Measurements from ENCODE around the gene DTWD1.
A peak's percentile ranks its signal among the peaks of the same experiment; 100 is the strongest.
"Not testable (repeated sequence)": the region's sequence is repeated elsewhere in the genome, so short reads cannot be mapped to it uniquely, and the experiment has no call there.

DTWD1 gene

DNA sequence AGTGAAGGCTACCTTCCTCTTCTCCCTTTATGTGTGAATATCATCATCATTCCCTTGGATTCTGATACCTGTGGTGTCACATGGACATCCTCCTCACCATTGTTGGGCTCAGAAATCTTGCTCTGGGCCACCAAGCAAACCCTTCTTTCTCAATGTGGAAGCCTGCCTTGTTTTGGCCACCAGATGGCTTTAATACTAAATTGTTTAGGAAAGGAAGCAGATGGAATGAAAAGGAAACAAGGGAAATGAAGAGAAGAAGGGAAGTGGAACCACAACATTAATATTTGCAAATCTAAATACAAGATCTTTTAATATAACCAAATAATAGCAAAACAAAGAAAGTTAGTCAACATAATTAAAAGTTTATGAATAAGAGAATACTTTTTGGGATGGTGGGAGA lies 14.3 kb upstream of the DTWD1 start:
- Histone ChIP-seq H3K36me3 (replicated peaks) (no peaks in the 10 kb centered on the region), H3K27ac (no peak overlapping the region), H3K27me3 (replicated peaks) (no peaks in the 10 kb centered on the region), H3K4me3 (ENCODE audit: low read depth, low read length) (no peak overlapping the region)
- in situ Hi-C loops (cut with HindIII; ENCODE audit: low pct_ligation_motif_present, low sequenced_read_pairs): no loop called here
- DNase-seq: no peak
- TF ChIP-seq CTCF (IDR thresholded peaks at IDR 0.05; ENCODE audit: low read depth, low read length, missing control alignments): peak; percentile 40

GRCh38 chr15:49610157-49610918 lies 10.5 kb upstream of the DTWD1 start:
- no peaks in the 10 kb centered on the region for H3K27me3 ChIP-seq (replicated peaks)
- H3K4me3 ChIP-seq (ENCODE audit: low read depth, low read length): no peak overlapping the region
- DNase-seq: no peak
- no peaks in the 10 kb centered on the region for H3K36me3 ChIP-seq (replicated peaks)
- in situ Hi-C loops (cut with HindIII; ENCODE audit: low pct_ligation_motif_present, low sequenced_read_pairs): no loop called here
- no peak for TF ChIP-seq CTCF (IDR thresholded peaks at IDR 0.05; ENCODE audit: low read depth, low read length, missing control alignments)
- no peak overlapping the region for H3K27ac ChIP-seq

- in situ Hi-C loops (cut with HindIII; ENCODE audit: low pct_ligation_motif_present, low sequenced_read_pairs); H3K36me3 ChIP-seq (replicated peaks); H3K4me3 ChIP-seq (ENCODE audit: low read depth, low read length); H3K27ac ChIP-seq; DNase-seq; H3K27me3 ChIP-seq (replicated peaks): not testable (repeated sequence)
Observed at GRCh38 chr15:49612240-49612639, 8.6 kb upstream of the DTWD1 start.

DNA sequence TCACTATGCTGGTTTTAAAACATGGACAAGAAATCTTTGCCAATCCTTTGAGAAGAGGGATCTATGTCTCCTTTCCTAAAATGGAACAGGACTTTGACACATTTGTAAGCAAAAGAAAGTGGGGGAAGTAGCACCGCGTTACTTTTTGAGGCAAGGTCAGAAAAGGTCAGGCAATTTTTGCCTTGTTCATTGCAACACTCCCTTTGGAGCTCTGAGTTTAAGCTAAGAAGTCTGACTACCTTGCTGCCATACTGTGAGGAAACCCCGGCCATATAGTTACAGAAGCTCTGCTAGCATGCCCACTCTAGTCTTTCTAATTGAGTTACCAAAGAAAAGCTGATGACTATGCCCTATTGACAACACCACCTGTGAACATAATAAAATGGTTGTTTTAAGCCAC lies 1.6 kb upstream of the DTWD1 start:
- Histone ChIP-seq H3K4me3 (ENCODE audit: low read depth, low read length) (no peak overlapping the region), H3K27me3 (replicated peaks) (no peaks in the 10 kb centered on the region), H3K36me3 (replicated peaks) (no peaks in the 10 kb centered on the region), H3K27ac (no peak overlapping the region)
- in situ Hi-C loops (cut with HindIII; ENCODE audit: low pct_ligation_motif_present, low sequenced_read_pairs): no loop called here
- TF ChIP-seq CTCF (IDR thresholded peaks at IDR 0.05; ENCODE audit: low read depth, low read length, missing control alignments): no peak
- DNase-seq: no peak

DNA sequence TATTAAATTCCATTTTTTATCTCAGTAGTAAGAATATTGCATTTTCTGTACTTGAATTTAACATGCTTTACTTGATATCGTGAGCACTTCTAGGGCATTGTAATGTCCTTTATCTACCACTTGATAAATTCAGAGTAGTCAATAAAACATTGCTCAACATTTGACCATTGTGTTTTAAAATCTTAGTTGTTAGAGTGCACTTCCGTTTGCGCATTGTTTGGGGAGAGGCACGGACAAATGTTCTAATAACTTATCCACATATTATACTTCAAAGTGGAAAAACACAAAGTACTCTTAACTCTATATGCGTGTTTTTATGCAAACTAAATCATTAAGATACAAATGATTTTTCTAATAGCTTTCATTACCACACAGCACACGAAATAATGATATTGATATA lies 649 bp upstream of the DTWD1 start:
- H3K36me3 ChIP-seq (replicated peaks): no peaks in the 10 kb centered on the region
- no peak for DNase-seq
- H3K27ac ChIP-seq: peak overlapping the region; percentile 90
- H3K4me3 ChIP-seq (ENCODE audit: low read depth, low read length): peak overlapping the region; percentile 85
- no peak for TF ChIP-seq CTCF (IDR thresholded peaks at IDR 0.05; ENCODE audit: low read depth, low read length, missing control alignments)
- in situ Hi-C loops (cut with HindIII; ENCODE audit: low pct_ligation_motif_present, low sequenced_read_pairs): no loop called here
- no peaks in the 10 kb centered on the region for H3K27me3 ChIP-seq (replicated peaks)

- peak overlapping the region; percentile 90 for H3K27ac ChIP-seq
- no peak for TF ChIP-seq CTCF (IDR thresholded peaks at IDR 0.05; ENCODE audit: low read depth, low read length, missing control alignments)
- peaks cover 3% of the 10 kb centered on the region for H3K36me3 ChIP-seq (replicated peaks)
- peak overlapping the region; percentile 85 for H3K4me3 ChIP-seq (ENCODE audit: low read depth, low read length)
- H3K27me3 ChIP-seq (replicated peaks): no peaks in the 10 kb centered on the region
- in situ Hi-C loops (cut with HindIII; ENCODE audit: low pct_ligation_motif_present, low sequenced_read_pairs): no loop called here
- no peak for DNase-seq
Observed at GRCh38 chr15:49621401-49621811, 558 bp downstream of the DTWD1 start.

All from brain microvascular endothelial cell (primary cell).